SJSA1 (cell line): Measurements from ENCODE around the gene SLC4A1. TPM values are rescaled to one million over a fixed set of nuclear protein-coding genes. Genes with fewer than 3 reads are reported as not detected.

Experiments used
- DNase-seq, 2 experiments: peaks; one replicate each; pipeline ENCODE4 v3.0.0-alpha.2; 2015 to 2020; ENCODE audit warnings: low spot score in 2 of 2, low read depth in 1 of 2
- H3K27ac ChIP-seq: fragments of 250-450 bp; sonication (Bioruptor Pico); 2 replicates; pipeline ENCODE4 v1.5.1; 2020; ENCODE audit warnings: mild to moderate bottlenecking, moderate library complexity
- H3K27me3 ChIP-seq: fragments of 250-450 bp; sonication (Bioruptor Pico); replicated peaks from 2 replicates; pipeline ENCODE4 v1.5.1; 2020; ENCODE audit warnings: mild to moderate bottlenecking, moderate library complexity
- H3K36me3 ChIP-seq: fragments of 250-450 bp; sonication (Bioruptor Pico); 2 replicates; pipeline ENCODE4 v1.5.1; 2020; ENCODE audit warnings: mild to moderate bottlenecking
- H3K4me1 ChIP-seq: fragments of 250-450 bp; sonication (Bioruptor Pico); replicated peaks from 2 replicates; pipeline ENCODE4 v1.6.1; 2021; ENCODE audit warnings: mild to moderate bottlenecking
- H3K4me3 ChIP-seq: fragments of 250-450 bp; sonication (Bioruptor Pico); 2 replicates; pipeline ENCODE4 v1.5.1; 2020; ENCODE audit warnings: mild to moderate bottlenecking
- H3K9me3 ChIP-seq: fragments of 250-450 bp; sonication (Bioruptor Pico); replicated peaks from 2 replicates; pipeline ENCODE4 v1.5.1; 2020; ENCODE audit warnings: mild to moderate bottlenecking
- total RNA-seq: library from RNA; depleted of rRNA; stranded (reverse); fragments of >200 nt; shearing (Covaris generic); gene quantifications from 2 replicates; pipeline ENCODE4 v1.2.3, GENCODE V29; 2014

Gene SLC4A1
- total RNA-seq, 1 experiment from 2014 or later, result not detected

GRCh38 chr17:44308865-44309264 is 40.9 kb upstream of the SLC4A1 start:
- no peaks in the 10 kb centered on the region for H3K36me3 ChIP-seq
- no peak overlapping the region for H3K27ac ChIP-seq
- no peak overlapping the region for H3K4me3 ChIP-seq
- H3K4me1 ChIP-seq, result 0 out of 2 replicates have a peak, but pooled peaks cover 3% of the 10 kb centered on the region
- peaks cover 54% of the 10 kb centered on the region for H3K27me3 ChIP-seq
- H3K9me3 ChIP-seq, result no peaks in the 10 kb centered on the region; the same call in 1 of the 2 replicates
- DNase-seq, result no peak

GRCh38 chr17:44308320-44308818 is 40.4 kb upstream of the SLC4A1 start, which contains the start of gene RUNDC3A:
Gene RUNDC3A, plus strand, starts transcription at chr17:44308601. Its CDS starts 232 bp downstream, at chr17:44308833.
- H3K4me1 ChIP-seq, result 0 out of 2 replicates have a peak, but pooled peaks cover 3% of the 10 kb centered on the region
- DNase-seq, result peak; percentile 52 to 84
- H3K27me3 ChIP-seq, result peaks cover 53% of the 10 kb centered on the region
- no peaks in the 10 kb centered on the region; the same call in 1 of the 2 replicates for H3K9me3 ChIP-seq
- H3K36me3 ChIP-seq, result no peaks in the 10 kb centered on the region
- H3K4me3 ChIP-seq, result no peak within 1 kb of the TSS
- H3K27ac ChIP-seq, result no peak within 1 kb of the TSS

- H3K9me3 ChIP-seq, result no peaks in the 10 kb centered on the region; the same call in 1 of the 2 replicates
- no peak overlapping the region for H3K27ac ChIP-seq
- H3K4me1 ChIP-seq, result 0 out of 2 replicates have a peak, but pooled peaks cover 3% of the 10 kb centered on the region
- H3K27me3 ChIP-seq, result peaks cover 52% of the 10 kb centered on the region
- H3K4me3 ChIP-seq, result no peak overlapping the region
- no peaks in the 10 kb centered on the region for H3K36me3 ChIP-seq
- DNase-seq, result no peak
These were observed 39.7 kb upstream of the SLC4A1 start for GRCh38 chr17:44307387-44308186.

GRCh38 chr17:44304651-44305050 is 36.7 kb upstream of the SLC4A1 start:
- Histone ChIP-seq H3K27ac (no peak overlapping the region), H3K4me1 (0 out of 2 replicates have a peak, but pooled peaks cover 3% of the 10 kb centered on the region), H3K4me3 (no peak overlapping the region), H3K9me3 (no peaks in the 10 kb centered on the region; the same call in 1 of the 2 replicates), H3K36me3 (no peaks in the 10 kb centered on the region), H3K27me3 (peaks cover 57% of the 10 kb centered on the region)
- no peak for DNase-seq

- H3K27ac ChIP-seq, result no peak overlapping the region
- no peaks in the 10 kb centered on the region for H3K9me3 ChIP-seq
- DNase-seq, result no peak
- H3K4me1 ChIP-seq, result no peaks in the 10 kb centered on the region
- H3K36me3 ChIP-seq, result no peaks in the 10 kb centered on the region
- H3K4me3 ChIP-seq, result no peak overlapping the region
- H3K27me3 ChIP-seq, result peaks cover 43% of the 10 kb centered on the region
These were observed 30.0 kb upstream of the SLC4A1 start for GRCh38 chr17:44297975-44298374.

GRCh38 chr17:44293509-44294226 is 25.7 kb upstream of the SLC4A1 start:
- no peak for DNase-seq
- Histone ChIP-seq H3K27ac (no peak overlapping the region), H3K9me3 (no peaks in the 10 kb centered on the region), H3K4me3 (no peak overlapping the region), H3K27me3 (peaks cover 32% of the 10 kb centered on the region), H3K4me1 (no peaks in the 10 kb centered on the region), H3K36me3 (no peaks in the 10 kb centered on the region)

GRCh38 chr17:44287651-44288050 is 19.7 kb upstream of the SLC4A1 start:
- Histone ChIP-seq H3K27ac (no peak overlapping the region), H3K9me3 (no peaks in the 10 kb centered on the region), H3K36me3 (no peaks in the 10 kb centered on the region), H3K4me1 (no peaks in the 10 kb centered on the region), H3K4me3 (no peak overlapping the region), H3K27me3 (peaks cover 18% of the 10 kb centered on the region)
- DNase-seq, result no peak

GRCh38 chr17:44284024-44284400 is 16.1 kb upstream of the SLC4A1 start:
- H3K9me3 ChIP-seq, result no peaks in the 10 kb centered on the region
- DNase-seq, result no peak
- peaks cover 8% of the 10 kb centered on the region for H3K27me3 ChIP-seq
- H3K4me3 ChIP-seq, result no peak overlapping the region
- H3K36me3 ChIP-seq, result no peaks in the 10 kb centered on the region
- peaks cover 11% of the 10 kb centered on the region for H3K4me1 ChIP-seq
- H3K27ac ChIP-seq, result no peak overlapping the region

- peaks cover 11% of the 10 kb centered on the region for H3K4me1 ChIP-seq
- H3K27me3 ChIP-seq, result peaks cover 4% of the 10 kb centered on the region
- no peak overlapping the region for H3K27ac ChIP-seq
- no peaks in the 10 kb centered on the region for H3K9me3 ChIP-seq
- no peak for DNase-seq
- H3K36me3 ChIP-seq, result no peaks in the 10 kb centered on the region
- H3K4me3 ChIP-seq, result no peak overlapping the region
These were observed 15.5 kb upstream of the SLC4A1 start for GRCh38 chr17:44283344-44284023.

- H3K27ac ChIP-seq, result no peak overlapping the region
- no peaks in the 10 kb centered on the region for H3K36me3 ChIP-seq
- no peaks in the 10 kb centered on the region; the same call in none of the 2 replicates for H3K27me3 ChIP-seq
- no peak overlapping the region for H3K4me3 ChIP-seq
- H3K4me1 ChIP-seq, result peaks cover 11% of the 10 kb centered on the region
- H3K9me3 ChIP-seq, result no peaks in the 10 kb centered on the region
- DNase-seq, result no peak
These were observed 14.3 kb upstream of the SLC4A1 start for GRCh38 chr17:44282264-44282663.

GRCh38 chr17:44281570-44281969 is 13.6 kb upstream of the SLC4A1 start:
- no peak overlapping the region for H3K4me3 ChIP-seq
- no peak for DNase-seq
- no peaks in the 10 kb centered on the region for H3K36me3 ChIP-seq
- no peaks in the 10 kb centered on the region; the same call in none of the 2 replicates for H3K27me3 ChIP-seq
- no peak overlapping the region for H3K27ac ChIP-seq
- peaks cover 11% of the 10 kb centered on the region for H3K4me1 ChIP-seq
- H3K9me3 ChIP-seq, result no peaks in the 10 kb centered on the region

- Histone ChIP-seq H3K36me3 (no peaks in the 10 kb centered on the region), H3K27me3 (no peaks in the 10 kb centered on the region; the same call in 1 of the 2 replicates), H3K4me1 (peaks cover 11% of the 10 kb centered on the region), H3K27ac (no peak overlapping the region), H3K9me3 (no peaks in the 10 kb centered on the region), H3K4me3 (no peak overlapping the region)
- no peak for DNase-seq
These were observed 12.5 kb upstream of the SLC4A1 start for GRCh38 chr17:44280392-44280937.
